K562 (cell line): ENCODE results near the gene SSBP2. TPM values are rescaled to one million over a fixed set of nuclear protein-coding genes. Genes with fewer than 3 reads are reported as not detected.

Experiments used
- BCL6 ChIP-seq: fragments of 250-450 bp; sonication (Bioruptor Pico); IDR thresholded peaks from 2 replicates; pipeline ENCODE4 v1.4.0; 2020
- CSDE1 ChIP-seq, 2 experiments: fragments of 450-650 bp; IDR thresholded peaks; 2 replicates each; pipeline ENCODE4 v1.6.1; 2016; ENCODE audit warnings: mild to moderate bottlenecking in 1 of 2
- ETV1 ChIP-seq: fragments of 450-650 bp; conservative IDR thresholded peaks from 2 replicates; pipeline ENCODE4 v1.6.1; 2016; ENCODE audit warnings: missing genetic modification characterization, control low read depth, low read depth, missing compliant biosample characterization
- GATAD2B ChIP-seq: fragments of 450-650 bp; IDR thresholded peaks from 2 replicates; pipeline ENCODE4 v1.6.1; 2017; ENCODE audit warnings: mild to moderate bottlenecking, borderline replicate concordance
- KLF16 ChIP-seq: IDR thresholded peaks from 2 replicates; pipeline ENCODE4 v1.6.1; 2016; ENCODE audit warnings: antibody characterized with exemption
- L3MBTL2 ChIP-seq: fragments of 450-650 bp; IDR thresholded peaks from 2 replicates; pipeline ENCODE4 v1.6.1; 2016; ENCODE audit warnings: mild to moderate bottlenecking, moderate library complexity
- MIER1 ChIP-seq: fragments of 450-650 bp; IDR thresholded peaks from 2 replicates; pipeline ENCODE4 v1.6.1; 2016; ENCODE audit warnings: antibody characterized with exemption, mild to moderate bottlenecking, low read depth
- PHB ChIP-seq: fragments of 250-450 bp; sonication (Bioruptor Pico); IDR thresholded peaks from 2 replicates; pipeline ENCODE4 v1.5.0; 2021
- PREB ChIP-seq: sonication (generic); formaldehyde crosslinking; IDR thresholded peaks from 2 replicates; pipeline ENCODE4 v1.8.1; 2023; ENCODE audit warnings: mild to moderate bottlenecking, missing genetic modification reagents
- PURB ChIP-seq: sonication (generic); formaldehyde crosslinking; IDR thresholded peaks from 2 replicates; pipeline ENCODE4 v1.9.0; 2021; ENCODE audit warnings: low read depth, mild to moderate bottlenecking, missing genetic modification reagents
- RB1 ChIP-seq: fragments of 450-650 bp; IDR thresholded peaks from 2 replicates; pipeline ENCODE4 v1.6.1; 2017; ENCODE audit warnings: low read depth, mild to moderate bottlenecking
- RUNX1 ChIP-seq: sonication (generic); IDR thresholded peaks from 2 replicates; pipeline ENCODE4 v1.6.1; 2016; ENCODE audit warnings: antibody characterized with exemption, low read depth
- SMAD2 ChIP-seq: fragments of 150-350 bp; IDR thresholded peaks from 2 replicates; pipeline ENCODE4 v1.6.1; 2014; ENCODE audit warnings: low read depth, mild to moderate bottlenecking, low read length
- SOX6 ChIP-seq: fragments of 450-650 bp; IDR thresholded peaks from 2 replicates; pipeline ENCODE4 v1.6.1; 2014; ENCODE audit warnings: mild to moderate bottlenecking
- SPI1 ChIP-seq: IDR thresholded peaks from 2 replicates; pipeline ENCODE4 v1.6.1; 2011; ENCODE audit warnings: low read depth, low read length, control low read depth, borderline replicate concordance
- STAT5A ChIP-seq: IDR thresholded peaks from 2 replicates; pipeline ENCODE4 v1.6.1; 2012; ENCODE audit warnings: low read length, inconsistent platforms, borderline replicate concordance
- TCF7 ChIP-seq: sonication (generic); IDR thresholded peaks from 2 replicates; pipeline ENCODE4 v1.6.1; 2016; ENCODE audit warnings: antibody characterized with exemption, borderline replicate concordance
- U2AF1 ChIP-seq: fragments of 200-400 bp; formaldehyde crosslinking; optimal IDR thresholded peaks from 2 replicates; pipeline ENCODE3; 2017; ENCODE audit warnings: mild to moderate bottlenecking, low read depth, low read length, moderate library complexity
- XRCC3 ChIP-seq: fragments of 450-650 bp; IDR thresholded peaks from 2 replicates; pipeline ENCODE4 v1.6.1; 2017; ENCODE audit warnings: mild to moderate bottlenecking, moderate library complexity
- ZNF184 ChIP-seq: sonication (generic); formaldehyde crosslinking; IDR thresholded peaks from 2 replicates; pipeline ENCODE4 v1.5.0; 2020; ENCODE audit warnings: missing genetic modification reagents
- polyA plus RNA-seq, 8 experiments: library from polyadenylated mRNA; depleted of rRNA in 4 of 8; stranded (reverse) in 5 of 8; unstranded in 3 of 8; fragments of >200 nt; fragmentation: Nextera tagmentation in 2 of 8; fragmentation: Illumina TruSeq in 1 of 8; extraction: Ambion mirVana in 2 of 8; extraction: Trizol in 1 of 8; gene quantifications; 2 replicates each; pipeline versions ENCODE4 v1.2.1 to v1.2.3, GENCODE V29; 2011 to 2014; ENCODE audit warnings: inconsistent platforms in 1 of 8, missing spikeins in 1 of 8
- total RNA-seq, 7 experiments: library from RNA; depleted of rRNA in 6 of 7; stranded (reverse); fragments of >200 nt in 6 of 7; fragmentation: Illumina TruSeq in 2 of 7; extraction: Trizol in 2 of 7; gene quantifications; 2 replicates each; pipeline versions ENCODE4 v1.2.1 to v1.2.3, GENCODE V29; 2011 to 2021; ENCODE audit warnings: low replicate concordance in 1 of 7
- TF ChIP-seq, protein P1 (sequence below): fragments of 450-650 bp; formaldehyde crosslinking; IDR thresholded peaks from 2 replicates; pipeline ENCODE4 v1.4.0; 2020; ENCODE audit warnings: mild to moderate bottlenecking, moderate library complexity
- TF ChIP-seq, protein P2 (sequence below): fragments of 450-650 bp; conservative IDR thresholded peaks from 2 replicates; pipeline ENCODE4 v1.6.1; 2016; ENCODE audit warnings: missing genetic modification characterization, low read depth, mild to moderate bottlenecking, missing compliant biosample characterization, moderate library complexity
- TF ChIP-seq, protein P3 (sequence below): fragments of 450-650 bp; formaldehyde crosslinking; IDR thresholded peaks from 2 replicates; pipeline ENCODE4 v1.4.0; 2020; ENCODE audit warnings: mild to moderate bottlenecking, moderate library complexity
- TF ChIP-seq, protein P4 (sequence below): sonication (generic); formaldehyde crosslinking; IDR thresholded peaks from 2 replicates; pipeline ENCODE4 v1.8.1; 2022; ENCODE audit warnings: missing genetic modification reagents

The SSBP2 gene
- total and polyA plus RNA-seq, 9 of the 15 experiments (the other 6 are each of a cell fraction or from before 2014, with no cell fraction given), result 22.3 to 133 (median 42.1) TPM

DNA sequence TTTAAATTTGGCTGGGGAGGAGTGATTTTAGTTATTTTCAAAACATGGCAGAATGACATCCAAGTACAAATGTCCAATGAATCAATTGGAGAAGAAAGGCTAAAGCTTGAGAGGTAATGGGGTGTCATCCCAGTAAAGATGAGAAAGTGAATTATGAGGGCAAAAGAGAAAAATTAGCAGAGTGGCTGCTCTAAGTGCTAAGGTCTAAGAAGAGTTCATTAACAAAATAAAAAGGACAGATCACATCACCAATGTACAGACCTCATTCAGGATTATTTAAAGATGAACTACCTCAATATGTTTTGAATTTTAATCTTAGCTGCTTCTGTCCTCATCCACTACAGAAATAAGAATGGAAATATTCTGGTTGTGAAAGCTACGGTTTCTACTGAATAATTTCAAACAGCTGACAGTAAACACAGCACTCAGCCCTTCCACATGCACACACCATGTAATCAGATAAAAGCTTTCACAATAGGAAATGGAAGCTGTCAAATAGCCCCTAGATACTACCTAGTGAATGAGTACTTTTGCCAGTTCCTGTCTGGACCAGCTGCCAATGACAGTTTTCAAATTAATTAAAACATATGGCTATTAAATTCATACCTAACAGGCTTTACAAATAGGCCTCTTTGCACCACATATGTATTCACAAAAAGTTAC, 171.5 kb downstream of the SSBP2 start (continued):
- TF ChIP-seq, protein P1, sequence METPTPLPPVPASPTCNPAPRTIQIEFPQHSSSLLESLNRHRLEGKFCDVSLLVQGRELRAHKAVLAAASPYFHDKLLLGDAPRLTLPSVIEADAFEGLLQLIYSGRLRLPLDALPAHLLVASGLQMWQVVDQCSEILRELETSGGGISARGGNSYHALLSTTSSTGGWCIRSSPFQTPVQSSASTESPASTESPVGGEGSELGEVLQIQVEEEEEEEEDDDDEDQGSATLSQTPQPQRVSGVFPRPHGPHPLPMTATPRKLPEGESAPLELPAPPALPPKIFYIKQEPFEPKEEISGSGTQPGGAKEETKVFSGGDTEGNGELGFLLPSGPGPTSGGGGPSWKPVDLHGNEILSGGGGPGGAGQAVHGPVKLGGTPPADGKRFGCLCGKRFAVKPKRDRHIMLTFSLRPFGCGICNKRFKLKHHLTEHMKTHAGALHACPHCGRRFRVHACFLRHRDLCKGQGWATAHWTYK (CRISPR knock-in tag), result no peak
- no peak for TF ChIP-seq RB1
- TF ChIP-seq BCL6, result no peak
- no peak for TF ChIP-seq TCF7
- TF ChIP-seq, protein P2, sequence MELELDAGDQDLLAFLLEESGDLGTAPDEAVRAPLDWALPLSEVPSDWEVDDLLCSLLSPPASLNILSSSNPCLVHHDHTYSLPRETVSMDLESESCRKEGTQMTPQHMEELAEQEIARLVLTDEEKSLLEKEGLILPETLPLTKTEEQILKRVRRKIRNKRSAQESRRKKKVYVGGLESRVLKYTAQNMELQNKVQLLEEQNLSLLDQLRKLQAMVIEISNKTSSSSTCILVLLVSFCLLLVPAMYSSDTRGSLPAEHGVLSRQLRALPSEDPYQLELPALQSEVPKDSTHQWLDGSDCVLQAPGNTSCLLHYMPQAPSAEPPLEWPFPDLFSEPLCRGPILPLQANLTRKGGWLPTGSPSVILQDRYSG (tag), result no peak
- TF ChIP-seq CSDE1 (IDR thresholded peaks at IDR 0.05), result no peak
- no peak for TF ChIP-seq PREB (CRISPR knock-in tag)
- TF ChIP-seq PURB, result no peak
- TF ChIP-seq ZNF184 (CRISPR knock-in tag), result no peak
- TF ChIP-seq MIER1, result no peak
- TF ChIP-seq SOX6, result peak; percentile 58
- TF ChIP-seq RUNX1, result no peak
- TF ChIP-seq SPI1, result no peak; the same call in 1 of the 2 replicates
- no peak for TF ChIP-seq KLF16
- TF ChIP-seq, protein P3, sequence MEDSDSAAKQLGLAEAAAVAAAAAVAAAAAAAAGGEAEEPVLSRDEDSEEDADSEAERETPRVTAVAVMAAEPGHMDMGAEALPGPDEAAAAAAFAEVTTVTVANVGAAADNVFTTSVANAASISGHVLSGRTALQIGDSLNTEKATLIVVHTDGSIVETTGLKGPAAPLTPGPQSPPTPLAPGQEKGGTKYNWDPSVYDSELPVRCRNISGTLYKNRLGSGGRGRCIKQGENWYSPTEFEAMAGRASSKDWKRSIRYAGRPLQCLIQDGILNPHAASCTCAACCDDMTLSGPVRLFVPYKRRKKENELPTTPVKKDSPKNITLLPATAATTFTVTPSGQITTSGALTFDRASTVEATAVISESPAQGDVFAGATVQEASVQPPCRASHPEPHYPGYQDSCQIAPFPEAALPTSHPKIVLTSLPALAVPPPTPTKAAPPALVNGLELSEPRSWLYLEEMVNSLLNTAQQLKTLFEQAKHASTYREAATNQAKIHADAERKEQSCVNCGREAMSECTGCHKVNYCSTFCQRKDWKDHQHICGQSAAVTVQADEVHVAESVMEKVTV (CRISPR knock-in tag), result no peak
- no peak for TF ChIP-seq U2AF1
- TF ChIP-seq XRCC3, result no peak
- no peak for TF ChIP-seq L3MBTL2
- TF ChIP-seq, protein P4, sequence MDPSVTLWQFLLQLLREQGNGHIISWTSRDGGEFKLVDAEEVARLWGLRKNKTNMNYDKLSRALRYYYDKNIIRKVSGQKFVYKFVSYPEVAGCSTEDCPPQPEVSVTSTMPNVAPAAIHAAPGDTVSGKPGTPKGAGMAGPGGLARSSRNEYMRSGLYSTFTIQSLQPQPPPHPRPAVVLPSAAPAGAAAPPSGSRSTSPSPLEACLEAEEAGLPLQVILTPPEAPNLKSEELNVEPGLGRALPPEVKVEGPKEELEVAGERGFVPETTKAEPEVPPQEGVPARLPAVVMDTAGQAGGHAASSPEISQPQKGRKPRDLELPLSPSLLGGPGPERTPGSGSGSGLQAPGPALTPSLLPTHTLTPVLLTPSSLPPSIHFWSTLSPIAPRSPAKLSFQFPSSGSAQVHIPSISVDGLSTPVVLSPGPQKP (CRISPR knock-in tag), result no peak
- peak; percentile 93 for TF ChIP-seq ETV1 (tag)
- TF ChIP-seq PHB, result no peak
- TF ChIP-seq GATAD2B, result no peak
- TF ChIP-seq STAT5A, result no peak
- no peak for TF ChIP-seq SMAD2
